GM12874 (cell line): ENCODE results near the gene PRSS3.

ENCODE experiments used
- TF ChIP-seq, protein P1 (sequence below): IDR thresholded peaks from 2 replicates; pipeline ENCODE4 v1.5.1; 2011; ENCODE audit warnings: low read depth, mild to moderate bottlenecking, control low read depth, low read length, moderate library complexity; ENCODE audit not compliant: insufficient read depth

PRSS3 gene

DNA sequence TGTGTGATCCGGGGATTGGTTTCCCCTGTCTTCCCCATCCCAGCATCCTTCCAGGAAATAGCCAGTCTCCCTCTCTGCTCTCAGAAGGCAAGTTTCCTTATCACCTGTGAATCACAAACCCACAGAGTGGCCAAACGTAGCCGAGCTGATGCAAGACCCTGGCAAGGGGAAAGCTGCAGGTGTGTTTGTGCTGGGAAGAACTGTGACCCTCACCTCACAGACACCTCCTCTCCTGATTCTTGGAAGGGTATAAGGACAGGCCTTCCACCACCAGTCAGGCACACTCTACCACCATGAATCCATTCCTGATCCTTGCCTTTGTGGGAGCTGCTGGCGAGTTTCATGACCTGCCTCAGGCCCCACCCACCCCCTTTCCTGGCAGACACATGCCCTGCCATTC lies at the start of gene PRSS3:
TSS of gene PRSS3 (plus strand) at position 281 of the 400 bp plus-strand sequence. CDS start at position 294, 13 bp downstream.
- TF ChIP-seq, protein P1, sequence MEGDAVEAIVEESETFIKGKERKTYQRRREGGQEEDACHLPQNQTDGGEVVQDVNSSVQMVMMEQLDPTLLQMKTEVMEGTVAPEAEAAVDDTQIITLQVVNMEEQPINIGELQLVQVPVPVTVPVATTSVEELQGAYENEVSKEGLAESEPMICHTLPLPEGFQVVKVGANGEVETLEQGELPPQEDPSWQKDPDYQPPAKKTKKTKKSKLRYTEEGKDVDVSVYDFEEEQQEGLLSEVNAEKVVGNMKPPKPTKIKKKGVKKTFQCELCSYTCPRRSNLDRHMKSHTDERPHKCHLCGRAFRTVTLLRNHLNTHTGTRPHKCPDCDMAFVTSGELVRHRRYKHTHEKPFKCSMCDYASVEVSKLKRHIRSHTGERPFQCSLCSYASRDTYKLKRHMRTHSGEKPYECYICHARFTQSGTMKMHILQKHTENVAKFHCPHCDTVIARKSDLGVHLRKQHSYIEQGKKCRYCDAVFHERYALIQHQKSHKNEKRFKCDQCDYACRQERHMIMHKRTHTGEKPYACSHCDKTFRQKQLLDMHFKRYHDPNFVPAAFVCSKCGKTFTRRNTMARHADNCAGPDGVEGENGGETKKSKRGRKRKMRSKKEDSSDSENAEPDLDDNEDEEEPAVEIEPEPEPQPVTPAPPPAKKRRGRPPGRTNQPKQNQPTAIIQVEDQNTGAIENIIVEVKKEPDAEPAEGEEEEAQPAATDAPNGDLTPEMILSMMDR, result no peak

DNA sequence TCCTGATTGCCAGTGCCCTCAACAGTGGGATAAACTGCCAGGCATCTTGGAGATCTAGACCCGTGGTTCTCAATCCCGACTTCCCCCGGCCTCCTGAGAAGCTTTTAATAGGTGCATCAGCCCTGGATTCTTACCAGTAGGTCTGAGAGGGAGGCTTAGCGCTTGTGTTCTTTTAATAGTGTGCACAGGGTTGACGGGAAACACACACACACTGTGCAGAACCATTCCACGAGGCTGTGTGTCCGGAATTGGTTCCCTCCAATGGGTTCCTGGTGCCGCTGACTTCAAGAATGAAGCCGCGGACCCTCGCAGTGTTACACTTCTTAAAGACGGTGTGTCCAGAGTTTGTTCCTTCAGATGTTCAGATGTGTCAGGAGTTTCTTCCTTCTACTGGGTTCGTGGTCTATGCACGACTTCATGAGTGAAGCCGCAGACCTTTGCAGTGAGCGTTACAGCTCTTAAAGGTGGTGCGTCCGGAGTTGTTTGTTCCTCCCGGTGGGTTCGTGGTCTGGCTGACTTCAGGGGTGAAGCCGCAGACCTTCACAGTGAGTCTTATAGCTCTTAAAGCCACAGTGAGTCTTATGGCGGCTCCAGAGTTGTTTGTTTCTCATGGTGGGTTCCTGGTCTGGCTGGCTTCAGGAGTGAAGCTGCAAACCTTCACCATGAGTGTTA lies 46.6 kb upstream of the PRSS3 start:
- TF ChIP-seq, protein P1, result no peak

DNA sequence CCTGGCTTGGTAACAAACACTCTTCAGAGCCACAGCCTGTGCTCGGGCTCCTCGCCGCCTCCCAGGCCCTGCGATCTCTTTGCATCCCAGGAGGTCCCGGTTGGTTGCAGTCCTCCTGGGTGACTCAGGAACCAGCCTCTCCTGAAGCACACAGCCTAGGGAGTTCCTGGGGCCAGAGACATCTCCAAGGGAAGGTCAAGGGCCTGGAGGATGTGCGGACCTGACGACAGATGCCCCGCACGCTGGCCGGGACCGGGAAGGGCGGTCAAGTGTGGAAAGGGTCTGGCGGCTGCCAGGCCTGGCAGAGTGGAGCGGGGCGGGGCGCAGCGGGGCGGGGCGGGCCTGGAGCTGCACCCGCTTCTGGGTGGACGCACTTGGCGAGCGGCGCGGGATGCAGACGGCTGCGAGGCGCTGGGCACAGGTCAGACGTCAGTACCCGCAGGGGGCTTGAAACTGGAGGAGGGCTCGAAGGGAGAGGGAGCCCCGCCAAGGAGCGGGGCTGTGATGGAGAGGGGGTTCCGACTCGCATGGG lies 45.0 kb upstream of the PRSS3 start:
- TF ChIP-seq, protein P1, result no peak

DNA sequence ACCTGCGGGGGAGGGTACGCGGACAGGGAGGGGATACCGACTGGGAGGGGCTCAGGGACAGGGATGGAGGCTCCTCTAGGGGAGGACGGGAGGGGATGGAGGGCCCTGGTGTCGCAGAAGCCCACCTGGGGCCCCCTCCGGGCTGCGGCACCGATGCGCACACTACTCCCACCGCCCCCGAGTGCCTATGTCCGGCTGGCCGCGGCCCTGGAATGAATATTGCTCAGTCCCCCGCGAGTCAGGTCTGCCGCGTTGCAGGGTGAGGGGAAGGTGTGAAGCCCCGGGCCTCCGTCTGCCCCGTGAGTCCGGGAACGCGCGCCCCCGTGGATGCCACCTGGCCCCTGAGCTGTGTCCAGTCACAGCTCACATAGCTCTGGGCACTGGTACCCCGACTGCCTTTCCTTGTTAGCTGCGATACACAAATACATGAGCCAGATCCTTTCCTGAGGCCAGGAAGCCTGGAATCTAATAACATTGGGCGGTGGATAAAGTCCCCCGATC lies 44.5 kb upstream of the PRSS3 start:
- TF ChIP-seq, protein P1, result no peak

DNA sequence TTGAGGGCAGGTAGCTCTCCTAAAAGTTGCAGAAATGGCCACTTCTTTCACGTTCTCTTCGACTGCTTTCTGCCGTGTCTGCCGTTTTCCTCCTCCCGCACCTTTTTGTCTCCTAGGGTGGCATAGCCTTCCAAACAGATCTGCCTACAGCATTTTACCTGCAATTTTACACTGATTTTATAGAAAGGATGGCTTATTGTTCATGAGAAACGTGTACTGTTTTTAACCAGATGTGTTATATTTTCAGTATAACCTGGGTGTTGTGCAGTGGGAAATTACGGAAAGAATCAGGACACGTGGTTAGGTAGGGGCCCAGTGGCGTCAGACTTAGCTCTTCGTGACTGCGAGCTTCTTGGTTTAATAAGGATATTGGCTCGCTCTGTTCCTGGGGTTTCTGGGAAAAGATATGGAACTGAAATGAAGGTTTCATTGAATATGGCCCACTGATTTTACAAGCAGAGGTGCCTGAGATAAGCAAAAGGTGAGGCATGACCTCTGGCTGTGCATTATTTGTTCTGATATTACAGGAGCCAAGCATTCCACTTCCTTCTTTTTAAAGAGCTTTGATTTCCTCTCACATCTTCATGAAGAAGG lies 43.7 kb upstream of the PRSS3 start:
- TF ChIP-seq, protein P1, result no peak

DNA sequence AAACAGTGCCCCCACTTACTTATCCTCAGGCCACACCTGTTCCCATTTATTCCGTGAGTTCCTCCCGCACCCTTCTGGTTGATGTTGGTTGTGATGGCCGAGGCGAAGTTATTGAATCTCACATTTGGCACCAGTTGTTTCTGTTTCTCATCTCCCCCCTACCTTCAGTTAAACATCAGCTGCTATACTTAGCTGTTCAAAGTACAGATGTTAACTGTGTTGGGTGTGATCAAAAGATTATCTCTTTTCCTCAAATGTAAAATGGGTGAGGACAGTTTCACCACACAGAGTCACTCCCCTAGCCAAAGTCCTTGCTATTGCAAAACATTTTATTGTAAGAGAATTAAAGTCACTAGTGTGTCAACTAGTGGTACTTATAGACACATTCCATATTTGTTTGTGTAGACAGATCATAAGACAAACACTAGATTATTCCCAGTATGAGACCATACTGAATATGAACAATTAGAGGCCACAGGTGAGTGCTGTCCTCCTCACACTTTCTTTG lies 43.2 kb upstream of the PRSS3 start:
- TF ChIP-seq, protein P1, result no peak

DNA sequence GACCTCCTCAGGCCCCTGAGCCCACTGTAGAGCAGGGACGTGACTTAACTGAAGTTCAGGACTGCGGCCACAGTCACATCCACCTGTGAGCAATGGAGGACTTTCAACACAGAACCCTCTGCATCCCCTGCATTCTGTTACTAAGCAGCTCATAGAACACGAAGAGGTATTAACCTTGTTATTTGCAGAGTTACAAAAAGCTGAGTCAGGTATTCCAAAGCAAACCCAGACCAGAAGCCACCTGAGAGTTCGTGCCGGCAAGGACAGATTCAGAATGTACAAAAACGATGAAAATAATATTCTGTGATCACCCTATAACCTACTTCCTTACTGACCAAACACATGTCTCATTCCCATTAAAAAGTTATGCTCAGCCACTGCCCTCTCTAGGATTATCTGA lies 33.0 kb upstream of the PRSS3 start:
- TF ChIP-seq, protein P1, result no peak
